Trophoblast cell (in vitro differentiated cells and primary cell): Measurements from ENCODE around the gene PLA2G7.

Source experiments
- DNase-seq, 2 donors: peaks; one replicate each; pipeline ENCODE4 v3.0.0-alpha.2; 2016
- H2AFZ ChIP-seq: 2 replicates; pipeline ENCODE4 v1.6.1; 2013; ENCODE audit warnings: low read length, moderate library complexity, mild to moderate bottlenecking; ENCODE audit not compliant: insufficient read depth, poor library complexity
- H2AK5ac ChIP-seq: 2 replicates; pipeline ENCODE4 v1.6.1; 2013; ENCODE audit warnings: mild to moderate bottlenecking, low read length
- H2BK120ac ChIP-seq: 2 replicates; pipeline ENCODE4 v1.6.1; 2013; ENCODE audit warnings: low read length, mild to moderate bottlenecking, moderate library complexity; ENCODE audit not compliant: insufficient read depth, poor library complexity
- H2BK12ac ChIP-seq: 2 replicates; pipeline ENCODE4 v1.6.1; 2013; ENCODE audit warnings: mild to moderate bottlenecking, low read length, moderate library complexity
- H2BK5ac ChIP-seq: 2 replicates; pipeline ENCODE4 v1.6.1; 2013; ENCODE audit warnings: low read length, low read depth, moderate library complexity, mild to moderate bottlenecking; ENCODE audit not compliant: poor library complexity
- H3K14ac ChIP-seq: 2 replicates; pipeline ENCODE4 v1.6.1; 2013; ENCODE audit warnings: mild to moderate bottlenecking, low read length
- H3K18ac ChIP-seq: 2 replicates; pipeline ENCODE4 v1.6.1; 2013; ENCODE audit warnings: mild to moderate bottlenecking, low read length
- H3K23ac ChIP-seq: 2 replicates; pipeline ENCODE4 v1.6.1; 2013; ENCODE audit warnings: low read length
- H3K27ac ChIP-seq: 2 replicates; pipeline ENCODE4 v1.5.1; 2013; ENCODE audit warnings: low read depth, mild to moderate bottlenecking, inconsistent platforms, low read length, moderate library complexity
- H3K27me3 ChIP-seq: 2 replicates; pipeline ENCODE4 v1.6.1; 2013; ENCODE audit warnings: inconsistent platforms, mild to moderate bottlenecking, low read length, moderate library complexity; ENCODE audit not compliant: insufficient read depth
- H3K36me3 ChIP-seq, 2 experiments: 1 replicate in 1 of 2; 2 replicates in 1 of 2; pipeline ENCODE4 v1.6.1; 2013; ENCODE audit warnings: low read length in 2 of 2, mild to moderate bottlenecking in 2 of 2, moderate library complexity in 1 of 2; ENCODE audit not compliant: insufficient read depth in 2 of 2, control insufficient read depth in 1 of 2
- H3K4ac ChIP-seq: 2 replicates; pipeline ENCODE4 v1.6.1; 2013; ENCODE audit warnings: low read depth, mild to moderate bottlenecking, low read length, moderate library complexity
- H3K4me1 ChIP-seq, 2 experiments: 1 replicate in 1 of 2; 2 replicates in 1 of 2; pipeline ENCODE4 v1.6.1; 2013; ENCODE audit warnings: low read length in 2 of 2, mild to moderate bottlenecking in 2 of 2, moderate library complexity in 1 of 2; ENCODE audit not compliant: insufficient read depth in 2 of 2, control insufficient read depth in 1 of 2
- H3K4me2 ChIP-seq: 2 replicates; pipeline ENCODE4 v1.6.1; 2013; ENCODE audit warnings: inconsistent platforms, mild to moderate bottlenecking, low read length, moderate library complexity
- H3K4me3 ChIP-seq: 2 replicates; pipeline ENCODE4 v1.5.1; 2013; ENCODE audit warnings: mild to moderate bottlenecking, low read depth, low read length, inconsistent platforms
- H3K79me1 ChIP-seq: one replicate; pipeline ENCODE4 v1.6.1; 2013; ENCODE audit warnings: low read length
- H3K79me2 ChIP-seq: 2 replicates; pipeline ENCODE4 v1.6.1; 2013; ENCODE audit warnings: low read length, mild to moderate bottlenecking; ENCODE audit not compliant: control insufficient read depth, insufficient read depth, poor library complexity
- H3K9ac ChIP-seq: 2 replicates; pipeline ENCODE4 v1.6.1; 2013; ENCODE audit warnings: mild to moderate bottlenecking, low read length
- H3K9me3 ChIP-seq: 2 replicates; pipeline ENCODE4 v1.6.1; 2013; ENCODE audit warnings: low read depth, mild to moderate bottlenecking, control low read depth, inconsistent platforms, low read length; ENCODE audit not compliant: insufficient read depth
- H4K12ac ChIP-seq: 2 replicates; pipeline ENCODE4 v1.6.1; 2013; ENCODE audit warnings: low read depth, mild to moderate bottlenecking, low read length, moderate library complexity
- H4K8ac ChIP-seq: 2 replicates; pipeline ENCODE4 v1.6.1; 2013; ENCODE audit warnings: low read depth, mild to moderate bottlenecking, low read length, moderate library complexity
- H4K91ac ChIP-seq: one replicate; pipeline ENCODE4 v1.6.1; 2013; ENCODE audit warnings: low read depth, mild to moderate bottlenecking, low read length, moderate library complexity
- WGBS: extraction: QIAGEN DNeasy Blood & Tissue Kit; methylation state at CpG from one replicate; pipeline ENCODE4 v1.1.7; 2013; ENCODE audit warnings: missing lambda C conversion rate; ENCODE audit not compliant: insufficient read length, insufficient coverage; ENCODE audit errors: extremely low coverage; 5-methylcytosine and 5-hydroxymethylcytosine counted together

PLA2G7 gene

GRCh38 chr6:46699970-46700369 lies 35.2 kb downstream of the PLA2G7 start:
- H3K4me3 ChIP-seq: no peak overlapping the region
- no peak for DNase-seq
- no peaks in the 10 kb centered on the region for H3K27me3 ChIP-seq
- no peak overlapping the region for H2BK12ac ChIP-seq
- H2BK5ac ChIP-seq: no peak overlapping the region
- H3K9ac ChIP-seq: no peak overlapping the region
- no CpG with 5 or more reads among the region's 1 CpG for WGBS
- H3K18ac ChIP-seq: no peak overlapping the region
- H3K27ac ChIP-seq: no peak overlapping the region
- H4K8ac ChIP-seq: no peak overlapping the region
- no peaks in the 10 kb centered on the region for H3K4me1 ChIP-seq
- no peaks in the 10 kb centered on the region for H3K9me3 ChIP-seq
- H3K79me1 ChIP-seq: no peaks in the 10 kb centered on the region
- no peak overlapping the region for H3K14ac ChIP-seq
- no peaks in the 10 kb centered on the region for H3K79me2 ChIP-seq
- H2BK120ac ChIP-seq: no peak overlapping the region
- no peak overlapping the region for H3K4me2 ChIP-seq
- H2AFZ ChIP-seq: no peak overlapping the region
- no peak overlapping the region for H2AK5ac ChIP-seq
- no peak overlapping the region for H3K23ac ChIP-seq
- H3K4ac ChIP-seq: no peak overlapping the region
- no peak overlapping the region for H4K12ac ChIP-seq
- H3K36me3 ChIP-seq: no peaks in the 10 kb centered on the region
- H4K91ac ChIP-seq: no peak overlapping the region

GRCh38 chr6:46690911-46691451 lies 44.2 kb downstream of the PLA2G7 start:
- Histone ChIP-seq H4K12ac (no peak overlapping the region), H3K4me1 (no peaks in the 10 kb centered on the region), H3K23ac (no peak overlapping the region), H2BK12ac (no peak overlapping the region), H3K9ac (no peak overlapping the region), H3K27me3 (no peaks in the 10 kb centered on the region), H2BK120ac (no peak overlapping the region), H3K14ac (no peak overlapping the region), H3K36me3 (no peaks in the 10 kb centered on the region), H3K79me2 (no peaks in the 10 kb centered on the region), H4K91ac (no peak overlapping the region), H3K4ac (no peak overlapping the region), H2BK5ac (no peak overlapping the region), H3K27ac (no peak overlapping the region), H2AFZ (no peak overlapping the region), H3K18ac (no peak overlapping the region), H3K79me1 (no peaks in the 10 kb centered on the region), H3K4me2 (no peak overlapping the region), H4K8ac (no peak overlapping the region), H3K4me3 (no peak overlapping the region), H3K9me3 (no peaks in the 10 kb centered on the region), H2AK5ac (no peak overlapping the region)
- DNase-seq: no peak
- WGBS: no CpG with 5 or more reads among the region's 1 CpG

- H2AFZ ChIP-seq: no peak overlapping the region
- no peak overlapping the region for H3K4me3 ChIP-seq
- H3K9ac ChIP-seq: no peak overlapping the region
- no peak overlapping the region for H3K27ac ChIP-seq
- H2BK12ac ChIP-seq: no peak overlapping the region
- no peak overlapping the region for H4K8ac ChIP-seq
- no peak overlapping the region for H2AK5ac ChIP-seq
- H3K14ac ChIP-seq: no peak overlapping the region
- no peak overlapping the region for H4K91ac ChIP-seq
- H3K4me2 ChIP-seq: no peak overlapping the region
- no peaks in the 10 kb centered on the region for H3K27me3 ChIP-seq
- no peak overlapping the region for H2BK120ac ChIP-seq
- no peaks in the 10 kb centered on the region for H3K36me3 ChIP-seq
- H3K23ac ChIP-seq: no peak overlapping the region
- H3K79me2 ChIP-seq: no peaks in the 10 kb centered on the region
- H3K18ac ChIP-seq: no peak overlapping the region
- no peaks in the 10 kb centered on the region for H3K4me1 ChIP-seq
- WGBS: no CpG with 5 or more reads among the region's 2 CpGs
- no peaks in the 10 kb centered on the region for H3K79me1 ChIP-seq
- no peak overlapping the region for H4K12ac ChIP-seq
- H3K4ac ChIP-seq: no peak overlapping the region
- H3K9me3 ChIP-seq: no peaks in the 10 kb centered on the region
- DNase-seq: no peak
- H2BK5ac ChIP-seq: no peak overlapping the region
Observed at GRCh38 chr6:46690141-46690755, 44.9 kb downstream of the PLA2G7 start.

GRCh38 chr6:46689657-46690056 lies 45.5 kb downstream of the PLA2G7 start:
- Histone ChIP-seq H2AK5ac (no peak overlapping the region), H2BK12ac (no peak overlapping the region), H3K9me3 (no peaks in the 10 kb centered on the region), H3K36me3 (no peaks in the 10 kb centered on the region), H4K91ac (no peak overlapping the region), H3K4me2 (no peak overlapping the region), H4K8ac (no peak overlapping the region), H3K14ac (no peak overlapping the region), H3K79me2 (no peaks in the 10 kb centered on the region), H3K4ac (no peak overlapping the region), H2AFZ (no peak overlapping the region), H2BK5ac (no peak overlapping the region), H3K27ac (no peak overlapping the region), H3K4me3 (no peak overlapping the region), H3K23ac (no peak overlapping the region), H3K18ac (no peak overlapping the region), H3K4me1 (no peaks in the 10 kb centered on the region), H3K27me3 (no peaks in the 10 kb centered on the region), H2BK120ac (no peak overlapping the region), H4K12ac (no peak overlapping the region), H3K9ac (no peak overlapping the region), H3K79me1 (no peaks in the 10 kb centered on the region)
- no peak for DNase-seq
- no CpG with 5 or more reads among the region's 3 CpGs for WGBS
